Loucy (cell line): ENCODE results near the gene FBP2.

Experiments used
- H2AFZ ChIP-seq: fragments of 200-600 bp; sonication (generic); 2 replicates; pipeline ENCODE4 v1.6.0; 2016; ENCODE audit warnings: antibody characterized with exemption, mild to moderate bottlenecking, low read length, moderate library complexity
- H3F3A ChIP-seq: fragments of 200-600 bp; 2 replicates; pipeline ENCODE4 v1.6.0; 2016; ENCODE audit warnings: antibody characterized with exemption, low read depth, mild to moderate bottlenecking
- H3K27me3 ChIP-seq: fragments of 200-600 bp; sonication (generic); 2 replicates; pipeline ENCODE4 v1.6.1; 2014; ENCODE audit warnings: low read length, mild to moderate bottlenecking; ENCODE audit not compliant: insufficient read depth, poor library complexity, severe bottlenecking
- H3K36me3 ChIP-seq: fragments of 200-600 bp; sonication (generic); 2 replicates; pipeline ENCODE4 v1.6.1; 2016; ENCODE audit warnings: low read length; ENCODE audit not compliant: insufficient read depth
- H3K4me1 ChIP-seq: fragments of 200-600 bp; sonication (generic); 2 replicates; pipeline ENCODE4 v1.5.1; 2014; ENCODE audit warnings: low read length, mild to moderate bottlenecking; ENCODE audit not compliant: insufficient read depth, poor library complexity, severe bottlenecking
- H3K4me2 ChIP-seq: fragments of 200-600 bp; sonication (generic); 2 replicates; pipeline ENCODE4 v1.6.0; 2014; ENCODE audit warnings: antibody characterized with exemption, low read length, low read depth, mild to moderate bottlenecking; ENCODE audit not compliant: poor library complexity, severe bottlenecking
- H3K4me3 ChIP-seq: fragments of 200-600 bp; sonication (generic); 2 replicates; pipeline ENCODE4 v1.5.1; 2014; ENCODE audit warnings: low read length, mild to moderate bottlenecking, mixed read lengths; ENCODE audit not compliant: poor library complexity, severe bottlenecking
- H3K79me2 ChIP-seq: fragments of 200-600 bp; sonication (generic); 2 replicates; pipeline ENCODE4 v1.6.1; 2014; ENCODE audit warnings: low read length; ENCODE audit not compliant: insufficient read depth
- H3K9ac ChIP-seq: fragments of 200-600 bp; sonication (generic); 2 replicates; pipeline ENCODE4 v1.6.0; 2014; ENCODE audit warnings: mild to moderate bottlenecking, low read depth, low read length, moderate library complexity; ENCODE audit not compliant: poor library complexity, severe bottlenecking
- H3K9me2 ChIP-seq: fragments of 200-600 bp; sonication (generic); replicated peaks from 2 replicates; pipeline ENCODE4 v1.6.1; 2016; ENCODE audit warnings: low read depth, low read length, mixed read lengths
- H3K9me3 ChIP-seq: fragments of 200-600 bp; sonication (generic); 2 replicates; pipeline ENCODE4 v1.6.1; 2014; ENCODE audit warnings: mild to moderate bottlenecking, antibody characterized with exemption, low read length, low read depth; ENCODE audit not compliant: insufficient read depth
- H4K20me1 ChIP-seq: fragments of 200-600 bp; sonication (generic); 2 replicates; pipeline ENCODE4 v1.6.0; 2014; ENCODE audit warnings: antibody characterized with exemption, low read length, mild to moderate bottlenecking; ENCODE audit not compliant: insufficient read depth, poor library complexity, severe bottlenecking
- EZH2phosphoT487 ChIP-seq: fragments of 200-600 bp; IDR thresholded peaks from 2 replicates; pipeline ENCODE4 v1.6.1; 2018; ENCODE audit warnings: antibody characterized with exemption, mild to moderate bottlenecking, moderate library complexity, borderline replicate concordance
- TF ChIP-seq, protein P1 (sequence below): fragments of 200-600 bp; sonication (generic); conservative IDR thresholded peaks from 2 replicates; pipeline ENCODE4 v1.5.1; 2014; ENCODE audit warnings: mild to moderate bottlenecking, antibody characterized with exemption, low read length

FBP2 gene

DNA sequence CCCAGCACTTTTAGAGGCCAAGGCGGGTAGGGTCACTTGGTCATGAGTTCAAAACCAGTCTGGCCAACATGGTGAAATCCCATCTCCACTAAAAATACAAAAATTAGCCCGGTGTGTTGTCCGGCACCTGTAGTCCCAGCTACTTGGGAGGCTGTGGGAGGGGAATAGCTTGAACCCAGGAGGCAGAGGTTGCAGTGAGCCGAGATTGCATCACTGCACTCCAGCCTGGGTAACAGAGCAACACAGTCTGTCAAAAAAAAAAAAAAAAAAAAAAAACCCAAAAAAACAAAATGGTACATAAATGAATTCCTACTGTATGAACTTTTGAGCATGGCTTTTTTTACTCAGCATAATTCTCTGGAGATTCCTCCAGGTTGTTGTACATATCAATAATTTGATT, 76.4 kb downstream of the FBP2 start:
- H3F3A ChIP-seq: no peaks in the 10 kb centered on the region
- no peaks in the 10 kb centered on the region for H3K36me3 ChIP-seq
- no peaks in the 10 kb centered on the region for H4K20me1 ChIP-seq
- H3K9me3 ChIP-seq: no peaks in the 10 kb centered on the region
- H2AFZ ChIP-seq: no peak overlapping the region
- TF ChIP-seq, protein P1, sequence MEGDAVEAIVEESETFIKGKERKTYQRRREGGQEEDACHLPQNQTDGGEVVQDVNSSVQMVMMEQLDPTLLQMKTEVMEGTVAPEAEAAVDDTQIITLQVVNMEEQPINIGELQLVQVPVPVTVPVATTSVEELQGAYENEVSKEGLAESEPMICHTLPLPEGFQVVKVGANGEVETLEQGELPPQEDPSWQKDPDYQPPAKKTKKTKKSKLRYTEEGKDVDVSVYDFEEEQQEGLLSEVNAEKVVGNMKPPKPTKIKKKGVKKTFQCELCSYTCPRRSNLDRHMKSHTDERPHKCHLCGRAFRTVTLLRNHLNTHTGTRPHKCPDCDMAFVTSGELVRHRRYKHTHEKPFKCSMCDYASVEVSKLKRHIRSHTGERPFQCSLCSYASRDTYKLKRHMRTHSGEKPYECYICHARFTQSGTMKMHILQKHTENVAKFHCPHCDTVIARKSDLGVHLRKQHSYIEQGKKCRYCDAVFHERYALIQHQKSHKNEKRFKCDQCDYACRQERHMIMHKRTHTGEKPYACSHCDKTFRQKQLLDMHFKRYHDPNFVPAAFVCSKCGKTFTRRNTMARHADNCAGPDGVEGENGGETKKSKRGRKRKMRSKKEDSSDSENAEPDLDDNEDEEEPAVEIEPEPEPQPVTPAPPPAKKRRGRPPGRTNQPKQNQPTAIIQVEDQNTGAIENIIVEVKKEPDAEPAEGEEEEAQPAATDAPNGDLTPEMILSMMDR: no peak
- no peak for TF ChIP-seq EZH2phosphoT487
- no peak overlapping the region for H3K9ac ChIP-seq
- H3K79me2 ChIP-seq: no peaks in the 10 kb centered on the region
- H3K4me3 ChIP-seq: no peak overlapping the region
- H3K4me2 ChIP-seq: no peak overlapping the region
- no peaks in the 10 kb centered on the region for H3K27me3 ChIP-seq
- H3K4me1 ChIP-seq: no peaks in the 10 kb centered on the region
- H3K9me2 ChIP-seq: no peaks in the 10 kb centered on the region

- H3K9me3 ChIP-seq: no peaks in the 10 kb centered on the region
- TF ChIP-seq EZH2phosphoT487: no peak
- TF ChIP-seq, protein P1: no peak
- no peak overlapping the region for H2AFZ ChIP-seq
- no peak overlapping the region for H3K9ac ChIP-seq
- no peaks in the 10 kb centered on the region for H4K20me1 ChIP-seq
- no peaks in the 10 kb centered on the region for H3K9me2 ChIP-seq
- H3F3A ChIP-seq: no peaks in the 10 kb centered on the region
- H3K4me2 ChIP-seq: no peak overlapping the region
- H3K27me3 ChIP-seq: peaks cover 9% of the 10 kb centered on the region
- no peaks in the 10 kb centered on the region for H3K4me1 ChIP-seq
- H3K4me3 ChIP-seq: no peak overlapping the region
- no peaks in the 10 kb centered on the region for H3K79me2 ChIP-seq
- H3K36me3 ChIP-seq: no peaks in the 10 kb centered on the region
These were observed 78.9 kb downstream of the FBP2 start for GRCh38 chr9:94514722-94515121.

DNA sequence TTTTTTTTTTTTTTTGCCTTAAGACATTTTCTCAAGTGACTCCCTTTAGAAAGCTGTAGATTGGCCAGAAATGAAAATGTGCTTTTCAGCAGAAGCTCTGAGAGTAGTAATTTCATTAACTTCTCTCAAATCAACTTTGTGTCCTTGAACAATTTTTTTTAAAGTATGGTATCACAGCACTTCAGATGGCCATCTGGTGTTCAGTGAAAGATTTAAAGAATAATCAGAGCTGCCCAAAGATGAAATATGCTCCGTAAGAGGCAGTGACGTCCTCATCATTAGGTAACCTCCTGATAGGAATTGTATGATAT, 81.7 kb downstream of the FBP2 start:
- Histone ChIP-seq H2AFZ (no peak overlapping the region), H3K4me2 (no peak overlapping the region), H3K79me2 (no peaks in the 10 kb centered on the region), H3K9me3 (no peaks in the 10 kb centered on the region), H3K4me3 (no peak overlapping the region), H3F3A (no peaks in the 10 kb centered on the region), H3K9ac (no peak overlapping the region), H3K27me3 (peaks cover 12% of the 10 kb centered on the region), H3K36me3 (no peaks in the 10 kb centered on the region), H3K4me1 (no peaks in the 10 kb centered on the region), H3K9me2 (no peaks in the 10 kb centered on the region), H4K20me1 (no peaks in the 10 kb centered on the region)
- TF ChIP-seq, protein P1: no peak
- TF ChIP-seq EZH2phosphoT487: no peak
